ENCODE measurements around the gene PRICKLE2.

The PRICKLE2 gene

GRCh38 chr3:64152676-64153466 is 72.4 kb downstream of the PRICKLE2 start:
- DNase-seq = no peak

- DNase-seq = no peak
These were observed 73.2 kb downstream of the PRICKLE2 start for GRCh38 chr3:64152086-64152485.

GRCh38 chr3:64151342-64151871 is 73.9 kb downstream of the PRICKLE2 start:
- no peak for DNase-seq

GRCh38 chr3:64150623-64151207 is 74.6 kb downstream of the PRICKLE2 start:
- no peak for DNase-seq

GRCh38 chr3:64149886-64150285 is 75.4 kb downstream of the PRICKLE2 start:
- DNase-seq = no peak

GRCh38 chr3:64148955-64149653 is 76.2 kb downstream of the PRICKLE2 start:
- no peak for DNase-seq

GRCh38 chr3:64147211-64147610 is 78.1 kb downstream of the PRICKLE2 start:
- no peak for DNase-seq

- no peak for DNase-seq
These were observed 79.8 kb downstream of the PRICKLE2 start for GRCh38 chr3:64145438-64145837.

GRCh38 chr3:64144241-64144900 is 80.9 kb downstream of the PRICKLE2 start:
- DNase-seq = no peak

- peak; percentile 76 for DNase-seq
These were observed 81.7 kb downstream of the PRICKLE2 start for GRCh38 chr3:64143409-64144130.

GRCh38 chr3:64141476-64141875 is 83.8 kb downstream of the PRICKLE2 start:
- DNase-seq = no peak

GRCh38 chr3:64140651-64141050 is 84.6 kb downstream of the PRICKLE2 start:
- no peak for DNase-seq

- no peak for DNase-seq
These were observed 86.5 kb downstream of the PRICKLE2 start for GRCh38 chr3:64138656-64139375.

- DNase-seq = no peak
These were observed 87.2 kb downstream of the PRICKLE2 start for GRCh38 chr3:64138046-64138445.

GRCh38 chr3:64134882-64135281 is 90.4 kb downstream of the PRICKLE2 start:
- no peak for DNase-seq

- no peak for DNase-seq
These were observed 91.3 kb downstream of the PRICKLE2 start for GRCh38 chr3:64133987-64134386.

- DNase-seq = no peak
These were observed 92.0 kb downstream of the PRICKLE2 start for GRCh38 chr3:64133272-64133671.

- DNase-seq = no peak
These were observed 93.4 kb downstream of the PRICKLE2 start for GRCh38 chr3:64131725-64132469.

GRCh38 chr3:64130436-64130835 is 94.8 kb downstream of the PRICKLE2 start:
- no peak for DNase-seq

GRCh38 chr3:64129581-64129980 is 95.7 kb downstream of the PRICKLE2 start:
- no peak for DNase-seq

- DNase-seq = no peak
These were observed 96.2 kb downstream of the PRICKLE2 start for GRCh38 chr3:64129106-64129505.

Measured in NCI-H226 (cell line).